ENCODE results near the gene SH3TC1.

SH3TC1 gene

DNA sequence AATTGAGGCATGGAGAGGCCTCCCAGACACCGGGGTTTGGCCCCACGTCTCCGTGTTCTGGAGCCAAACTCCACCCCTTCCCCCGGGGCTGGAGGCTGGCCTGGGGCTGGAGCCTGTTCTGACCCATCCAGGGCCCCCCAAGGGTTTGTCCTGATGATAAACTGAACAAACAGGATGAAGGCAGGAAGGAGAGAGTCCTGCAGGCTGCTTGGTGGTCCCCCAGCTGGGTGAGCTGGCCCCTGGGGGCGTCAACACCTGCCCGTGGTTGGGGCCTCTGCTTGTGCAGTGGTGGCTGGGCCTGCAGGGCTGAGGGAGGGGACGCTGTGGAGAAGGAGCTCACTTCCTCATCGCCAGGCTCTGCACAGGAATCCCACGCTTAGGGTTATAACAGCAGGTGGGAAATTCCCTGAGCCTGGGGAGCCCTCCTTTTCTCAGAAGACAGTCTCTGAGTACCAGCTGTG lies 2.3 kb downstream of the SH3TC1 start:
- DNase-seq: no peak

DNA sequence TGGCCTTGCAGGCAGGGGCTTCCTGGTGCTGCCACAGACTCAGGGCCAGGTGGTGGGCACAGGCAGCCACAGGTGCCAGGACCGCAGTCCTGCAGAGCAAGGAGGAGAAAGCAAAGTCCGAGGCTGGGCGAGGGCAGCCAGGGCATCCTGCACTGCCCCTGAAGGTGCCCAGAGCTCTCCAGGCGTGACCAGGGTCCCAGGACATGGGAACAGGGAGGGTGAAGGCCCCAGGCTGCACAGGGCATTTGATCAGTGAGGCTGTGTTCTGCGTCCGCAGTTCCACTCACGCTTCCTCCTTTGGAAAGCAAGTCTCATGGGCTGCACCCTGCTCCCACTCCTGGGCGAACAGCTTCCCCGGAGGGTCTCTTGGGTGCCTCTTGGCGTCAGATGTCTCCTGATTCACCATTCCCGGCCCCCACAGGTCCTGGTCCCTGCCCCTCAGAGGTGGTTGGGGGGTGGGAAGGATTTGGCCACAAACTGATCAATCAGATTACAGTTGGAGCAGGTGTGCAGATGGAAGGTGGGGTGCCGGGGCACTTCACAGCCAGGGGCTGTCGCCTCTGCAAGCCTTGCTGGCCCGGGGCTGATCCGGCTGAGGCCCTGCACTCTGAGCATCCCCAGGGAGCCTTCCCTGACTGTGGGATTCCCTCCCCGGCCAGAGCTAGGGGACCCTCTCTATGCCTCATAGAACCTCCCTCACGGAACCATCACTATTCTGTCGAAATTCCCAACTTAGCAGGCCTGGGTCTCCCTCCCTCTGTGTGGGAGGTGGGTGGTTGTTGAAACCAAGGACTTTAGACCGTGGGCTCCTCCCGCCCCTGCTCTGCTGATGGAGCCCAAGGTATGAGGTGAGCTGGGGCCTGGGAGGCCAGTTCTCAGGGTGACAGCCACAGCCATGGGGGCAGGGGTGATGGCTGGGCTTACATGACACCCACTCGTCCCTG lies 3.3 kb downstream of the SH3TC1 start:
- DNase-seq: no peak

DNA sequence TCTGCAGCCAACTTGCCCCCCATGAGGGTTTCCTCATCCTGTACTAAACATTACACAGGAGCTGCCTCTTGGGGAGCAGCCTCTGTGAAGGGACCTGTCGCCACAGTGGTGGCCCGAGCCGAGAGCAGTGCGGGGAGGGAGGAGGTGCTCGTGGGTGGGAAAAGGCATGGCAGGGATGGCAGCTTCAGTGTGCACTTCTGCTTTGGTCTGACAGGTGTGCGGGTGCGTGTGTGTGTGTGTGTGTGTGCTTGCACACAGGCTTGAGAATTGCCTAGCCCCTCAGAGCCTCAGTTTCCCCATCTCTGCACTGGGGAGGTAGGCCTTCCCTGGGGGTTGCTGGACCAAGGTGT lies 3.9 kb downstream of the SH3TC1 start:
- DNase-seq: no peak

DNA sequence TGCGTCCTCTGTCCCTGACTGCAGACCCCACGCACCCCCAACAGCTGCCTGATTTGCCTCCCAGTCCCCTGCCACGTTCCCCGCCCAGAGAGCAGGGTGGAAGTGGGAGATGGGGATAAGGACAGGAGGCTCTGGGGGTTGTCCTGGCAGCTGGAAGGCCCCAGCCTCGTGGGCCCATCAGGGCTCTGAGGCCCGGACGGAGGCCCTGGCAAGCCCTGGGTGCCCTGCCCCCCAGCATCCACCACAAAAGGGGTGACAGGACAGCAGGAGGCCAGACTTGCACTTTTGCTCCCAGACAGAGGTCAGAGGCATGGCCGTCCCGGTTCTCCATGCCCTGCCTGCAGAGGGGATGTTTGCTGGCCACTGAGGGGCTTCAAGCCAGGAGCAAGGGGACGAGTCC lies 4.7 kb downstream of the SH3TC1 start:
- no peak for DNase-seq

DNA sequence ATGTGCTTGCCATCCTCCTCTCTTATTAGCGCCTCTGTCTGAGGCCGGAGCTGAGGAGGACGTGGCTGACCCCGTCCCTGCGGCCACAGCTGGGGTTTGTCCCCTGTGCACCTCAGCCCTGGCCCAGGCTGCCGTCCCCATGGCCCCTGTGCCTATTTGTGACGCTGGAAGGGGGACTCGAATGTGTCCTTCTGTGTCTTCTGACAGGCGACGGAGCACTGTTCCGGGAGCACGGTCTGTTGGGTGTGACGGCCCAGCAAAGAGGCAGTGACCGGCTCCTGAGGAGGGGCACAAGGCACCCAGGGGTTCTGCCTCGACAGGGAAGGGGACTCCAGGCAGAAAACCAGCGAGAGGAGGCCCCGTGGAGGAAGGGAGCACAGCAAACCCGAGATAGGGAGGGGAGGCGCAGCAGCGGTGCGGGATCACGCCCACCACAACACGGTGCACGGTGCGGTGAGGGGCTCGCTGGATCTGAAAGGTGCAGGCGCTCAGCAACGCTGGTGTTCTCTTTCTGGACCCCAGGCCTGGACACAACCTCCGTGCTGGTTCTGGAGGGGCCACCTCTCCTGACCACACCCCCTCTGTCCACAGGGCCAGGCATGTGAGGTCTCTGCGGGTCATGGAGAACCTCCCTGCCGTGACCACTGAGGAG lies 5.6 kb downstream of the SH3TC1 start:
- no peak for DNase-seq

DNA sequence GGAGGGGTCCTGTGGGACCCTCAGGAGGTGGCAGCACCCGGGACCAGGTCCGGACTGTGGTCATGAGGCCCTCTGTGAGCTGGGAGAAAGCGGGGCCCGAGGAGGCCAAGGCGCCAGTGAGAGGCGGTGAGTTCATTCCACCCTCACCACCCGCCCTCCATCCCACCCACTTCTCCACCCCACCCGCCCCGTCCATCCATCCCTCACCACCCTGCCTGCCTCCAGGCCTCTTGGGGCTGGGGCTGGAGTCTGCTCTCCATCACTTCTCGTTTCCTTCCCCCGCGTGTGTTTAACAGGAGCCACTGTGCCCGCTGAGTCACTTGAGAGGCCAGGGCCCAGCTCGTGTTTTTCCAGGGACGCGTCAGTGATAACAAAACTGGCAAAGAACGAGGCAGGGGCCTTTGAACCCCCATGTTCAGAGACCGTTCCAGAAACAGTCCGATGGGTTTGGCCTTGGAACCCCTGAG lies 6.2 kb downstream of the SH3TC1 start:
- no peak for DNase-seq

DNA sequence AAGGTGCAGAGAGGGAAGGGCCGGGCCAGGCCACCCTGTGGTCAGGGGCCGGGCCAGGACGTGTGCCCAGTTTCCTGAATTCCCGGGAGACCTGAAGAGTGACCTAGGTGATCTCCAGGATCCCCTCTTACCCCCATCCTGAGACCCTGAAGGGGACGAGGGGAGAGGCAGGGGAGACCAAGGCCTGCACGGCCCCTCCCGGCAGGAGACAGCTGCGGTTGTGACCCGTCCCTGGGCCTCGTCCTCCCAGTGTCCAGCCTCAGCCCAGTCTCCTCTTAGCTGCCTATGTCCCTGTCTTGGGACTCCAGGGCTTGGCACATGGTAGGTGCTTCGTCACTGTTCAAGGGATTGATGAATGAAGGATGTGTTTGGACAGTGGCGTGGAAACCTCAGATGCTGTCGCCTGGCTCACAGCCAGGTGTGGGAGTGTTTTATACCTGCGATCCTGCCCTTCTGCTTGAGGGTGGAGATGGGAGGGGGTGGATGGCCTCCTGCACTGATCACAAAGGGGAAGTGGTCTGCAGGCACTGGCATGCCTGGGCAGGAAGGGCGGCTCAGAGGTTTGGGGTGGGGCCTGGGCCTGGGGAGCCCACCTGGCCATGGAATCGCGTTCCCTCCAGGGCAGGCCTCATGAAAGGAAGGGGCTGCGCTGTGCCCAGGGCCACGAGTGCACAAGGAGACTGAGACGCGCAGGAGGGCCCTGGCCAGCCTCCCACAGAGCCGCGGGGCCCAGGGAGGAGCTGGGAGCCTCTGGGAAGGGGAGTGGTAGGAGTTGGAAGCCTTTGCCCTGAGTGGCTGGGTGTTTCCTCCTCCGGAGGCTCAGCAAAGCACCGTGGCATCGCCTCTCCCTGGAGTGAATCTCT lies 6.9 kb downstream of the SH3TC1 start:
- DNase-seq: no peak

GRCh38 chr4:8207314-8207713 lies 8.2 kb downstream of the SH3TC1 start:
- no peak for DNase-seq

GRCh38 chr4:8208565-8208964 lies 9.5 kb downstream of the SH3TC1 start:
- no peak for DNase-seq

DNA sequence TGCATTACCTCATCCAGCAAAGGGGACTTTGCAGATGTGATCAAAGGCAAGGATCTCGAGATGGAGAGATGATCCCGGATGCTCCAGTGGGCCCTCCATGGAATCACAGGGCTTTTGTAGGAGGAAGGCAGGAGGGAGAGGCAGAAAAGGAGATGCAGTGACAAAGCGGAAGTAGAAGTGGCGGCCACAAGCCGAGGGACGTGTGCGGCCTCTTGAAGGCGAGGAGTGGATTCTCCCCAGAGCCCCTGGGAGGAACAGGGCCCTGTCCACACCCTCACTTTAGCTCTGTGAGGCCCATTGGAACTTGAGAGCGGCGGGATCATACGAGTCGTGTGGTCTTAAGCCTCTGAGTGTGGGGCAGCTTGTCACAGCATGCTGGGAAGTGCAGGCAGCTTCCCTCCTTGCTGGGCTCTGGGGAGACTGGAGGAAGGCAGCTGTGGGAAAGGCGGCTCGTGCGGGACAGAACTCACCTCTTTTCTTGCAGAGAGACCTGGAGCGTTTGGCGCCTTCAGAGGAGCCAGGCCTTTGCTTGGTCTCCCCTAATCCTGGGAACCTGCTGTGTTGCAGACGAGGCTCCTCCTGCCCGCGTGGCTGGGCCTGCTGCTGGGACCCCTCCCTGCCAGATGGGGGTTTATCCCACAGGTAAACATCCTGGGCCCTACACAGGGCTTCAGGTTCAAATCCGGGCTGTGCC lies 10.2 kb downstream of the SH3TC1 start:
- no peak for DNase-seq

- DNase-seq: no peak
These were observed 10.9 kb downstream of the SH3TC1 start for GRCh38 chr4:8210010-8210409.

GRCh38 chr4:8210616-8211015 lies 11.5 kb downstream of the SH3TC1 start:
- no peak for DNase-seq

DNA sequence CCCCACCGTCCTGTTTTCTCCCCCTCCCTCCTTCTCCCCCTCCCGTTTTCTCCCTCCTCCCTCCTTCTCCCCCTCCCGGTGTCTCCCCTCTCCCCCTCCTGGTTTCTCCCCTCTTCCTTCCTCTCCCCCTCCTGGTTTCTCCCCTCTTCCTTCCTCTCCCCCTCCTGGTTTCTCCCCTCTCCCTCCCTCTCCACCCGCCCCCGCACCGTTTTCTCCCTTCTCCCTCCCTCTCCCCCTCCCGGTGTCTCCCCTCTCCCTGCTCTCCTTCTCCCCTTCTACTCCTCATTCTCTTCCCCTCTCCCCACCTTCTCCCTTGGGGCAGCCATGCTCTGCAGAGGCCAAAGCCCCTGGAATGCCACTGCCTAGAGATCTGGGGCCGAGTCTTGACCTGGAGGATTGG lies 12.2 kb downstream of the SH3TC1 start:
- no peak for DNase-seq

GRCh38 chr4:8211737-8212581 lies 12.9 kb downstream of the SH3TC1 start:
- no peak for DNase-seq

- DNase-seq: no peak
These were observed 13.5 kb downstream of the SH3TC1 start for GRCh38 chr4:8212622-8213021.

GRCh38 chr4:8213121-8213520 lies 14.0 kb downstream of the SH3TC1 start:
- DNase-seq: no peak

DNA sequence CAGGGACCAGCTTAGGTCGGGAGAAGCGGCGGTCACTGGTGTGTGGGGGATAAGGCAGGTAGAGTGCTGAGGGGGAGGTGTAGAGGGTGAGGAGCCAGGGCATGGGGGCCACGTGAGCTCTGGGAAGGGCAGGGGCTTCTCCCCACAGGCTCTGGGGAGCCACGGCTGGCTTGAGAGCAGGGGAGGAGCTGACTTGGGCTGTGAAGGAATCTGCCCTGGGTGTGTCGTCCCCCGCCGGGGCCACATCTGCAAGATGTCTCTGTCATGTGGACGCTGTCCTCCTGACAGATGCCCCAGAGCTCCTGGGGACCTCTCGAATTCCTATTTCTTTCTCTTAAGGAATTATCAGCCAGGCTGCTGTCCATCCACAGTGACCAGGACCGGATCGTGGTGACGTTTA lies 15.0 kb downstream of the SH3TC1 start:
- DNase-seq: no peak

GRCh38 chr4:8215001-8215427 lies 15.9 kb downstream of the SH3TC1 start:
- no peak for DNase-seq

GRCh38 chr4:8215641-8216442 lies 16.8 kb downstream of the SH3TC1 start:
- DNase-seq: no peak

GRCh38 chr4:8216443-8217245 lies 17.6 kb downstream of the SH3TC1 start:
- DNase-seq: no peak

Data from effector CD8-positive, alpha-beta T cell (primary cell).